Measurements from ENCODE around the gene DCUN1D1. TPM values are rescaled to one million over a fixed set of nuclear protein-coding genes. Genes with fewer than 3 reads are reported as not detected.

Gene DCUN1D1
- total RNA-seq, 2 experiments from 2014 or later, result 60.2 to 63.1 TPM

DNA sequence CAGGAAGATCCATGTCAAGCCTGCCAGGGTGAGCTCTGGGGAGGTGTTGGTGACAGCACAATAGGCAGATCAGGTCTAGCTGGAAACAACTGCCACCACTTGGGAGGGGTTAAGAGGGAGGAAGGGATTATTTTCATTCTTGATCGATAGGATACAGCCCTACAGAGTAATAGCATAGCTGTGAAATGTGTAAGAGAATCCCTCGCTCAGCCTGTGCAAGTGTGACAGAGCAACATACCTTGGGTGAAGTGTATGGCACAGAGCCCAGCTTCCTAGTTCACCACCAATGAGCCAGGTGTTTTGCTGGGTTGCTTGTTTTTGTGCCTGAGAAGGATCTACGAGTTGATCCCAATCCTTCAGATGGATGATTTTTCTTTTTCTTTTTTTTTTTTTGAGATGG, 9.2 kb upstream of the DCUN1D1 start:
- H3K4me1 Mint-ChIP-seq, result no peaks in the 10 kb centered on the region
- H3K36me3 Mint-ChIP-seq (ENCODE audit: low read depth), result no peaks in the 10 kb centered on the region
- H3K27me3 Mint-ChIP-seq, result no peaks in the 10 kb centered on the region
- H3K27ac Mint-ChIP-seq, result no peak overlapping the region
- DNase-seq, result no peak
- ChIA-PET CTCF (interaction anchor here (1.2 kb wide), 1 partner anchor 46 kb away, joined by 3 read pairs; no protein-coding TSS in a partner anchor), POLR2A (interaction anchor here (1.2 kb wide), 1 partner anchor 8 kb away, joined by 3 read pairs; no protein-coding TSS in a partner anchor)
- no peak overlapping the region for H3K4me3 Mint-ChIP-seq
- H3K9me3 Mint-ChIP-seq, result no peaks in the 10 kb centered on the region

DNA sequence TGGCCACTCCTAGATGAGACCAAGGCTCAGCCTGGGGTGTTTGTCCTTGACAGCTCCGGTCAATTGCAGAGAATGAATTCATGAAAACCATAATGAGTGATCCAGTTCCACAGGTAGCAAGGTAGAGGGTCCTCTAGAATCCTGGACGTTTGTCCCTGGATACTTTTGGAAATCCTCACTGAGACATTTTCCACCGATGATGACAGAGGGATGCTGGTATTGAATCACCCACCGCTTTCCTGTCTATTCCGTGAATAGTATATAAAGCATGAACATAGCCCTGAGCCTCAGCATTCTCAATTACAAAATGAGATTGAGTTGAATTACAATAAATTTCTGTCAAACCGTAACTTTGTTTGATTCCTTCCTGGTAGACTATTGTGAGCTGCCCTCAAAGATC, 5.7 kb upstream of the DCUN1D1 start:
- H3K36me3 Mint-ChIP-seq (ENCODE audit: low read depth), result no peaks in the 10 kb centered on the region
- no peaks in the 10 kb centered on the region for H3K9me3 Mint-ChIP-seq
- no peak for DNase-seq
- H3K4me1 Mint-ChIP-seq, result peaks cover 4% of the 10 kb centered on the region
- ChIA-PET POLR2A (no interaction called here), CTCF (no interaction called here)
- H3K4me3 Mint-ChIP-seq, result no peak overlapping the region
- H3K27ac Mint-ChIP-seq, result no peak overlapping the region
- H3K27me3 Mint-ChIP-seq, result no peaks in the 10 kb centered on the region

DNA sequence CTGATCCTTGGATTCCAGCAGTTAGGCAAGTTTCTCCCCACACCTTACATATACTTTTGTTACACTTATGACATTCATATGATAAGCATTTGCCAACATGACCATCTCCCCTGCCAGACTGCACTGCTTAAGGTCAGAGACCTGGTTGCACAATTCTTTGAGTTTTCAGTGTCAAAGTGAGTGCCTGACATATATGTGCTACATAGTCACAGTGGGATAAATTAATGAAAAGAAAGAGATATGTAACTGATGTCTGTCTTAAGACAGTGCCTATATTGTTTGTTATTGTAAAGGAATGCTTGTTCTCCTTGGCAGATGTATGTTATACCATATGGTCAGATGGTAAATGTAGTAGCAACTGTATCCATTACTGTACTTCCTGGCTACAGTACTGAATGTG, 3.5 kb upstream of the DCUN1D1 start:
- no peaks in the 10 kb centered on the region for H3K27me3 Mint-ChIP-seq
- peaks cover 14% of the 10 kb centered on the region for H3K4me1 Mint-ChIP-seq
- POLR2A ChIA-PET, result no interaction called here
- CTCF ChIA-PET, result interaction anchor here (1.0 kb wide), 1 partner anchor 74 kb away, joined by 3 read pairs; no protein-coding TSS in a partner anchor
- no peak overlapping the region for H3K4me3 Mint-ChIP-seq
- DNase-seq, result no peak
- H3K9me3 Mint-ChIP-seq, result no peaks in the 10 kb centered on the region
- no peak overlapping the region for H3K27ac Mint-ChIP-seq
- H3K36me3 Mint-ChIP-seq (ENCODE audit: low read depth), result no peaks in the 10 kb centered on the region

DNA sequence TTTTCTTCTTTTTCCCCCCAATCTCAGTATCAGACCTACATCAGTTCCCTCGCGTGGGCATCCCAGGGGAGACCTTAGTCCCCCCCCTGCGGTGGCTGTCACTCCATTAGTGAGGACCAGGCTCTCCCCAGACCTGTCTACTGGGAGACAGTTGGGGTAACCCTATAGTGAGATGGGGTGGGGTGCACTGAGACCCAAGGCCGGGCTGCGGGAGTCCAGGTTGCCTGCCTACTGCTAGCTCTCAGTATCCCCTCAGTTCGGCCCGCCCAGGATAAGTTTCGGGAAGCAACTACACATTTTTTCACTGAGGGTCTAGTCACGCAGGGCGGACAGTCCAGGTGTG, 671 bp upstream of the DCUN1D1 start:
- Mint-ChIP-seq H3K9me3 (no peaks in the 10 kb centered on the region), H3K27ac (peak overlapping the region; percentile 61), H3K4me1 (peaks cover 28% of the 10 kb centered on the region), H3K4me3 (peak overlapping the region; percentile 78), H3K36me3 (ENCODE audit: low read depth) (no peaks in the 10 kb centered on the region), H3K27me3 (no peaks in the 10 kb centered on the region)
- ChIA-PET CTCF (no interaction called here), POLR2A (interaction anchor here (0.6 to 1.5 kb wide), 10 partner anchors 9 to 656 kb away, joined by 3 to 6 read pairs (median 3); no protein-coding TSS in a partner anchor)
- DNase-seq, result no peak

DNA sequence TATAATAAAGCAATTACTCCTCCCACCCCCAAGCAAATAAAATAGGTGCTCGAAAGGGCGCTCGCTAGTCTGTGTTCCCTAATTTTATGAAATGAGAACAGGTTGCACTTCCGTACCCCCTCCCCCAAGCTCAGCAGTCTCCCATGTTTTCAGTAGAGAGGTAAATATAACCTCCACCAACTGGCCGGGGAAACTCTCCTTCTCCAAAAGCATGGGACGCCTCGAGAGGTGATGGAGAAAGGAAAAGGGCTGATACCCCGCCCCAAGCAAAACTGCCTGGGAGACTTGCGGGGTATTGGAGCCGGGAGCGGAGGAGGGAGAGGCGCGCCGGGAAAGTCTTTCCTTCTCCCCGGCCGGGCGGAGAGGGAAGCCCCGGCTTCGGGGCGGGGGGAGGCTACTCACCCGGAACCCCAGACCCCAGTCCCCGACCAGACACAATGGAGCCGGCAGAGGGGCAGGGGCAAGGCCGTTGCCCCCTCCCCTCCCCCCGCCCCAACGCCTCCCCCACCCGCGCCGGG, 605 bp downstream of the DCUN1D1 start:
- ChIA-PET CTCF (interaction anchor here (0.6 kb wide), 1 partner anchor 69 kb away, joined by 3 read pairs; no protein-coding TSS in a partner anchor), POLR2A (interaction anchor here (0.7 to 2.1 kb wide), 2 partner anchors 10 to 184 kb away, joined by 5 to 11 read pairs; no protein-coding TSS in a partner anchor)
- Mint-ChIP-seq H3K9me3 (no peaks in the 10 kb centered on the region), H3K4me1 (peaks cover 31% of the 10 kb centered on the region), H3K36me3 (ENCODE audit: low read depth) (no peaks in the 10 kb centered on the region), H3K27me3 (no peaks in the 10 kb centered on the region), H3K4me3 (peak overlapping the region; percentile 93), H3K27ac (peak overlapping the region; percentile 81)
- peak; percentile 35 for DNase-seq

DNA sequence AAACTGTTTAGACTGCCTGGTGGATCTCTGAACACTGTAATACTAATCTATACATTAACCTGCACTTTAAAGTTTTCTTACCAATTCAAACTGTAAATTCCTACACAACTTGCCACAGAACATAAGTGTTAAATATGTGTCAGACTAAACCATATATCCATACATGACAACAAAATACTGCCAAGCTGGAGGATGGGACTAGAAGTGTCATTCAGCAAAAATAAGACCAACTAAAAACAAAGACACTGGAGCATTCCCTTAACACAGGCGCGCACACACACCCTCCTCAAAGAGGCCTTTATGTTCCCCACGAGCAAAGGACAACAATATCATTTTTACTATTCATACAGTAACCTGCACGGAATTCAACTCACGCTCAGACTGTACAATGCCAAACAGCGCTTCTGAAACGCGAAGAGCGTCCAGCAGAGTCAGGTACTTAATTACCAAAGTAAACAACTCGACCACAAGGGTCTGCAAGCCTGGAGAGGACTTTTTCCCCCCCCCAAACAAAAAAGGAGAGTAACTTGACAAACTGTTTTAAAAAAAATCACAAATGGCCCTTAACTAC, 1.1 kb downstream of the DCUN1D1 start:
- Mint-ChIP-seq H3K4me3 (peak overlapping the region; percentile 93), H3K4me1 (peaks cover 31% of the 10 kb centered on the region), H3K27me3 (no peaks in the 10 kb centered on the region), H3K36me3 (ENCODE audit: low read depth) (no peaks in the 10 kb centered on the region), H3K9me3 (no peaks in the 10 kb centered on the region), H3K27ac (peak overlapping the region; percentile 81)
- no peak for DNase-seq
- ChIA-PET CTCF (interaction anchor here (0.6 kb wide), 1 partner anchor 68 kb away, joined by 3 read pairs; no protein-coding TSS in a partner anchor), POLR2A (interaction anchor here (0.7 to 2.1 kb wide), 2 partner anchors 10 to 184 kb away, joined by 5 to 11 read pairs; no protein-coding TSS in a partner anchor)

DNA sequence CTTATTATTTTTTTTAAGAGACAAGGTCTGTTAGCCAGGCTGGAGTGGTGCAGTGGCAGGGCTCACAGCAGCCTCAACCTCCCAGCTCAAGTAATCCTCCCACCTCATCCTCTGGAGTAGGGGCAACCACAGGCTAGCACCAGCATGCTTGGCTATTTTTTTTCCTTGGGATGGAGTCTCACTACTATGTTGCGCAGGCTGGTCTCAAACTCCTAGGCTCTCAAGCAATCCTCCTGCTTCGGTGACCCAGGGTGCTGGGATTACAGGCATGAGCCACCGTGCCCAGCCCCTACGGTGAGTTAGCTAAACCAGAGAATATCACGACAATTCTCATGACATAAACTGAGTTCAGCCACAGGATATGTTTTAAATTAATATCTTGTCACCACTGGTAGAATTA, 2.0 kb downstream of the DCUN1D1 start:
- no peaks in the 10 kb centered on the region for H3K9me3 Mint-ChIP-seq
- H3K27me3 Mint-ChIP-seq, result no peaks in the 10 kb centered on the region
- no peaks in the 10 kb centered on the region for H3K36me3 Mint-ChIP-seq (ENCODE audit: low read depth)
- no peak overlapping the region for H3K4me3 Mint-ChIP-seq
- H3K27ac Mint-ChIP-seq, result no peak overlapping the region
- peaks cover 31% of the 10 kb centered on the region for H3K4me1 Mint-ChIP-seq
- DNase-seq, result no peak
- CTCF ChIA-PET, result no interaction called here
- POLR2A ChIA-PET, result interaction anchor here (2.1 kb wide), 1 partner anchor 9 kb away, joined by 11 read pairs; no protein-coding TSS in a partner anchor

DNA sequence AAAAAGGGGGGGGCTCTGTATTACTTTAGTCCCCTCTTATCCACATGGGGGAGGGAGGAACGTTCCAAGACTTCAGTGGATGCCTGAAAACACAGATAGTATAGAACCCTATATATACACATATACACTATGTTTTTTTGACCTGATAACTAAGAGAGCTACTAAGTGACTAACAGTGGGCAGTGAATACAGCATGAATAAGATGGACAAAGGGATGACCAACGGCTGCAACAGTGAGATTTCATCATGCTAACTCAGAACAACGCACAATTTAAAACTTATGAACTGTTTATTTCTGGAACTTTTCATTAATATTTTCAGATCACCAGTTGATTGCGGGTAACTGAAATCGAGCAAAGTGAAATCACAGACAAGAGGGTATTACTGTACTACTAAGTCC, 7.3 kb downstream of the DCUN1D1 start:
- Mint-ChIP-seq H3K27me3 (no peaks in the 10 kb centered on the region), H3K4me1 (peaks cover 36% of the 10 kb centered on the region), H3K27ac (no peak overlapping the region), H3K36me3 (ENCODE audit: low read depth) (peaks cover 12% of the 10 kb centered on the region), H3K9me3 (no peaks in the 10 kb centered on the region), H3K4me3 (no peak overlapping the region)
- no peak for DNase-seq
- ChIA-PET CTCF (interaction anchor here (0.6 kb wide), 1 partner anchor 60 kb away, joined by 3 read pairs; no protein-coding TSS in a partner anchor), POLR2A (no interaction called here)

DNA sequence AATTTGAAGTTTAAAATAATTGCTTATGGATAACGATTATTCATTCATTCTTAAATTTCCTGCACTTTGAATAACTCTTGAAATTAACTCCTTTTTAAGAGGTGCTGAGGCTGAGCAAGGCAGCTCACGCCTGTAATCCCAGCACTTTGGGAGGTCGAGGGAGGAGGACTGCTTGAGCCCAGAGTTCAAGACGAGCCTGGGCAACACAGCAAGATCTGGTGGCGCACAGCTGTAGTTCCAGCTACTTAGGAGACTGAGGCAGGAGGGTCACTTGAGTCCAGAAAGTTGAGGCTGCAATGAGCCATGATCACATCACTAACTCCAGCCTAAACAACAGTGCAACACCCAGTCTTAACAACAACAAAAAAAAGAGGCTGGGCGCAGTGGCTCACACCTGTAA, 8.0 kb downstream of the DCUN1D1 start:
- no peaks in the 10 kb centered on the region for H3K9me3 Mint-ChIP-seq
- ChIA-PET POLR2A (no interaction called here), CTCF (no interaction called here)
- peaks cover 40% of the 10 kb centered on the region for H3K4me1 Mint-ChIP-seq
- H3K36me3 Mint-ChIP-seq (ENCODE audit: low read depth), result peaks cover 12% of the 10 kb centered on the region
- H3K4me3 Mint-ChIP-seq, result no peak overlapping the region
- H3K27me3 Mint-ChIP-seq, result no peaks in the 10 kb centered on the region
- H3K27ac Mint-ChIP-seq, result no peak overlapping the region
- DNase-seq, result no peak

DNA sequence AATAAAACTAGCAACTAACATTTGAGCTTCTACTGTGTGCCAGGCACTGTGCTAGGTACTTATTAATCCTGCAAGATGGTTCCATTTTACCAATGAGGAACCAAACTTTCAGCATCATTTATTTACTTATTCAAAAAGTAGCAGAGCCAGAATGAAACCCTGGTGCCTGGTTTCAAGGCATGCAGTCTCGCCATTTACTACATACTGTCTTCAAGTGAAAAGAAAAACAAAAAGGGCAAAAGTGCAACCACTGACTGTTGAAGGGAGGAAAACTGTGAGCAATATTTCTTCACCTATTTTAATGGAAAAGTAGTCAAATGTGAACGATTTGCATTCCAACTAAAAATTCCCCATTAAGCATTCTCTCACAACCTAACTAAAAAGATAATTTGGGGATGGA, 8.7 kb downstream of the DCUN1D1 start:
- Mint-ChIP-seq H3K4me1 (peaks cover 46% of the 10 kb centered on the region), H3K36me3 (ENCODE audit: low read depth) (peaks cover 12% of the 10 kb centered on the region), H3K27ac (no peak overlapping the region), H3K9me3 (no peaks in the 10 kb centered on the region), H3K4me3 (no peak overlapping the region), H3K27me3 (no peaks in the 10 kb centered on the region)
- CTCF ChIA-PET, result no interaction called here
- DNase-seq, result no peak
- POLR2A ChIA-PET, result interaction anchor here (1.8 kb wide), 1 partner anchor 10 kb away, joined by 5 read pairs; no protein-coding TSS in a partner anchor

DNA sequence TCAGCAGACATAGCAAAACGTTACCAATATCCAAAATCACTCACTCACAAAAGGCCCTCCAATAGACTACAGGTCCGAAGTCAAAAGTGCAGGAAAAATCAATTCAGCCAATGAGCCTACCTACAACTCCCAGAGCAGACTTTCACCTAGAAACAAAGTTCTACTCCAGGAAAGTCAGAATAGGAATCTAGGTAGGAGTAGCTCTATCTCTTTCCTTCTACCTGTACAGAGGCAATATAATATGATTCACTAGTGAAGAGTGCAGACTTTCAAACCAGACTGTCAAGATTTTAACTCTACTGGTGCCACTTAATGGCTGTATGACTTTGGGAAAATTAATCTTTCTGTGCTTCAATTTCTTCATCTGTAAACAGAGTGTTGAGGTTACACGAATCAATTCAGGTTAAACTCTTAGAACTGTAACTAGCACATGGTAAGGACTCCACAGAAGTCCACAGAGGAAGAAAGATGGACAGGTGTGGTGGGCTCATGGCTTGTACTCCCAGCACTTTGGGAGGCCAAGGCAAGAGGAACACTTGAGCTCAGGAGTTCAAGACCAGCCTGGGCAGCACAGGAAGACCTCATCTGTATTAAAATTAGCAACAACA, 9.4 kb downstream of the DCUN1D1 start:
- POLR2A ChIA-PET, result interaction anchor here (0.9 to 2.9 kb wide), 3 partner anchors 8 to 177 kb away, joined by 4 to 11 read pairs (median 5); no protein-coding TSS in a partner anchor
- peaks cover 50% of the 10 kb centered on the region for H3K4me1 Mint-ChIP-seq
- no peak overlapping the region for H3K27ac Mint-ChIP-seq
- DNase-seq, result no peak
- CTCF ChIA-PET, result no interaction called here
- H3K27me3 Mint-ChIP-seq, result no peaks in the 10 kb centered on the region
- no peaks in the 10 kb centered on the region for H3K9me3 Mint-ChIP-seq
- no peak overlapping the region for H3K4me3 Mint-ChIP-seq
- H3K36me3 Mint-ChIP-seq (ENCODE audit: low read depth), result peaks cover 16% of the 10 kb centered on the region

DNA sequence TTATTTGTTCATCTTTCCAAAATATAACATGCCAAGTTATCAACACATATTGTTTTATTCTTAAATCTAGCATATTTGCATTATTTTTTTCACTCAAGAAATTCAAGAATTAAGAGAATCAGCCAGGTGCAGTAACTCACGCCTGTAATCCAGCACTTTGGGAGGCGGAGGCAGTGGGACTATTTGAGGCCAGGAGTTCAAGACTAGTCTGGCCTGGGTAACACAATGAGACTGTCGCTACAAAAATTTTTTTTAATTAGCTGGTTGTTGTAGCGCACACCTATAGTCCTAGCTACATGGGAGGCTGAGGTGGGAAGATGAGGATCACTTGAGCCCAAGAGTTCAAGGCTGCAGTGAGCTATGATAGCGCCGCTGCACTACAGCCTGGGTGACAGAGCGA, 10.5 kb downstream of the DCUN1D1 start:
- peaks cover 26% of the 10 kb centered on the region for H3K36me3 Mint-ChIP-seq (ENCODE audit: low read depth)
- DNase-seq, result no peak
- H3K9me3 Mint-ChIP-seq, result no peaks in the 10 kb centered on the region
- H3K4me1 Mint-ChIP-seq, result peaks cover 57% of the 10 kb centered on the region
- H3K4me3 Mint-ChIP-seq, result no peak overlapping the region
- H3K27ac Mint-ChIP-seq, result no peak overlapping the region
- ChIA-PET CTCF (interaction anchor here (2.3 kb wide), 1 partner anchor 59 kb away, joined by 11 read pairs; no protein-coding TSS in a partner anchor), POLR2A (interaction anchor here (1.8 to 2.9 kb wide), 2 partner anchors 9 to 11 kb away, joined by 5 to 11 read pairs; no protein-coding TSS in a partner anchor)
- H3K27me3 Mint-ChIP-seq, result no peaks in the 10 kb centered on the region

DNA sequence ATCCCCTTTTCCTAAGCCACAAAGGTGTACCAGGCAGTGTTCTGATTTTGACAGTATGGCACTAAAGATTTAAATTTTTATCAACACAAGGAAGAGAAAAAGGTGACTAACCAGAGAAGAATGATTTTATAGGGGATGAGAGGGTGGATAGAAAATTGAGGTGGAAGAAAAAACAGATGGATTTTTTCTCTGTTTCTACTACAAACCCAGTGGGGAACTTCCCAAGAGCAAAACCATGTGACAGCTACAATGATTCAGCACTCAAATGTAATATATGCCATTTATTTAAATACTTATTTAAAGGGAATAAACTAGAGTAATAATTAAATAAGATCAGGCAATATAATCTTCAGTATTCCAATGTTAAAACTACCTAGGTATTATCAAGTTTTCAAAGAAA, 11.1 kb downstream of the DCUN1D1 start:
- Mint-ChIP-seq H3K27me3 (no peaks in the 10 kb centered on the region), H3K36me3 (ENCODE audit: low read depth) (peaks cover 26% of the 10 kb centered on the region), H3K27ac (no peak overlapping the region), H3K9me3 (no peaks in the 10 kb centered on the region), H3K4me3 (no peak overlapping the region), H3K4me1 (peaks cover 57% of the 10 kb centered on the region)
- DNase-seq, result no peak
- ChIA-PET CTCF (interaction anchor here (0.6 to 2.3 kb wide), 2 partner anchors 59 to 1187 kb away, joined by 4 to 11 read pairs; no protein-coding TSS in a partner anchor), POLR2A (interaction anchor here (0.9 to 2.9 kb wide), 3 partner anchors 10 to 129 kb away, joined by 3 to 11 read pairs (median 4); no protein-coding TSS in a partner anchor)
